Ishikawa (cell line): ENCODE results near the gene FADS2.

ENCODE experiments used
- CEBPB ChIP-seq: IDR thresholded peaks from 2 replicates; pipeline ENCODE4 v1.6.1; 2012
- CREB1 ChIP-seq: IDR thresholded peaks from 2 replicates; pipeline ENCODE4 v1.6.1; 2012; ENCODE audit warnings: low read depth
- EP300 ChIP-seq: IDR thresholded peaks from 2 replicates; pipeline ENCODE4 v1.6.1; 2012; ENCODE audit warnings: borderline replicate concordance
- NFIC ChIP-seq: IDR thresholded peaks from 2 replicates; pipeline ENCODE4 v1.6.1; 2012
- RAD21 ChIP-seq: IDR thresholded peaks from 2 replicates; pipeline ENCODE4 v1.6.1; 2012; ENCODE audit warnings: low read depth
- REST ChIP-seq: IDR thresholded peaks from 2 replicates; pipeline ENCODE4 v1.6.1; 2012; ENCODE audit warnings: low read depth, mild to moderate bottlenecking
- TAF1 ChIP-seq: IDR thresholded peaks from 2 replicates; pipeline ENCODE4 v1.6.1; 2012; ENCODE audit warnings: low read depth, mild to moderate bottlenecking
- TCF12 ChIP-seq: IDR thresholded peaks from 2 replicates; pipeline ENCODE4 v1.6.1; 2012; ENCODE audit warnings: low read depth
- TEAD4 ChIP-seq: IDR thresholded peaks from 2 replicates; pipeline ENCODE4 v1.6.1; 2012
- USF1 ChIP-seq: IDR thresholded peaks from 2 replicates; pipeline ENCODE4 v1.6.1; 2012
- YY1 ChIP-seq: IDR thresholded peaks from 2 replicates; pipeline ENCODE4 v1.6.1; 2012; ENCODE audit warnings: low read depth
- TF ChIP-seq, protein P1 (sequence below): IDR thresholded peaks from 2 replicates; pipeline ENCODE4 v1.6.1; 2012

- no peak for TF ChIP-seq RAD21
- TF ChIP-seq CEBPB: no peak
- no peak for TF ChIP-seq REST
- TF ChIP-seq TAF1: no peak
- TF ChIP-seq, protein P1, sequence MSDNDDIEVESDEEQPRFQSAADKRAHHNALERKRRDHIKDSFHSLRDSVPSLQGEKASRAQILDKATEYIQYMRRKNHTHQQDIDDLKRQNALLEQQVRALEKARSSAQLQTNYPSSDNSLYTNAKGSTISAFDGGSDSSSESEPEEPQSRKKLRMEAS: no peak
- no peak for TF ChIP-seq NFIC
- TF ChIP-seq TCF12: no peak
- no peak for TF ChIP-seq EP300
- TF ChIP-seq USF1: no peak
- no peak for TF ChIP-seq YY1
- no peak for TF ChIP-seq TEAD4
- TF ChIP-seq CREB1: no peak
Measured at GRCh38 chr11:61912991-61913698, 85.0 kb downstream of the FADS2 start.
